HFF-Myc (cell line): ENCODE results near the gene LIX1L.
A peak's percentile ranks its signal among the peaks of the same experiment; 100 is the strongest.

Experiments
- DNase-seq: peaks from one replicate; pipeline ENCODE4 v3.0.0-alpha.2; 2011; ENCODE audit warnings: low read depth; ENCODE audit errors: extremely low read depth
- H3K4me3 ChIP-seq: replicated peaks from 2 replicates; pipeline ENCODE4 v1.5.1; 2011; ENCODE audit warnings: low read depth, mild to moderate bottlenecking, control low read depth, low read length
- CTCF ChIP-seq: IDR thresholded peaks from 2 replicates; pipeline ENCODE4 v1.5.1; 2012; ENCODE audit warnings: mild to moderate bottlenecking, low read depth, low read length, control low read depth; ENCODE audit errors: missing control alignments

LIX1L gene

GRCh38 chr1:145978854-145979745 is 21.3 kb upstream of the LIX1L start:
- peak; percentile 100 for DNase-seq
- TF ChIP-seq CTCF: peak; percentile 13
- H3K4me3 ChIP-seq: peak overlapping the region; percentile 28

GRCh38 chr1:145978471-145978853 is 20.6 kb upstream of the LIX1L start:
- peak overlapping the region; percentile 28 for H3K4me3 ChIP-seq
- no peak for DNase-seq
- TF ChIP-seq CTCF: no peak

GRCh38 chr1:145977486-145978470 is 20.0 kb upstream of the LIX1L start:
- TF ChIP-seq CTCF: peak; percentile 84
- H3K4me3 ChIP-seq: no peak overlapping the region
- DNase-seq: peak; percentile 81

- no peak for DNase-seq
- TF ChIP-seq CTCF: no peak
- no peak overlapping the region for H3K4me3 ChIP-seq
Observed at GRCh38 chr1:145977016-145977415, 19.2 kb upstream of the LIX1L start.

- TF ChIP-seq CTCF: no peak
- no peak for DNase-seq
- H3K4me3 ChIP-seq: no peak overlapping the region
Observed at GRCh38 chr1:145975216-145975615, 17.4 kb upstream of the LIX1L start.

GRCh38 chr1:145974721-145975120 is 16.9 kb upstream of the LIX1L start:
- no peak overlapping the region for H3K4me3 ChIP-seq
- DNase-seq: no peak

More at GRCh38 chr1:145974721-145975120, 16.9 kb upstream of the LIX1L start:
- no peak for TF ChIP-seq CTCF
